Natural killer cell (primary cell): Measurements from ENCODE around the gene PSME2. TPM values are rescaled to one million over a fixed set of nuclear protein-coding genes. Genes with fewer than 3 reads are reported as not detected.

ENCODE experiments used
- ATAC-seq, 3 donors: fragments of 150-1000 bp in 2 of 3; fragments of 200-7000 bp in 1 of 3; cut with Tn5 transposase; 1 replicate in 1 of 3; 2 replicates in 2 of 3; pipeline ENCODE4 v1.10.0; 2021; ENCODE audit warnings: mild to moderate bottlenecking in 2 of 3, moderate library complexity in 2 of 3
- DNase-seq, 2 donors: peaks; one replicate each; pipeline versions ENCODE4 v3.0.0 to v3.0.0-alpha.2; 2013 to 2021; ENCODE audit warnings: mixed read lengths in 1 of 2
- H3K27ac ChIP-seq: one replicate; pipeline ENCODE4 v1.5.1; 2013; ENCODE audit warnings: mild to moderate bottlenecking, low read length
- H3K27me3 ChIP-seq: one replicate; pipeline ENCODE4 v1.6.1; 2013; ENCODE audit warnings: low read length; ENCODE audit not compliant: control insufficient read depth, insufficient read depth
- H3K36me3 ChIP-seq: one replicate; pipeline ENCODE4 v1.6.1; 2013; ENCODE audit warnings: low read length; ENCODE audit not compliant: control insufficient read depth, insufficient read depth
- H3K4me1 ChIP-seq: one replicate; pipeline ENCODE4 v1.6.1; 2013; ENCODE audit warnings: low read length; ENCODE audit not compliant: control insufficient read depth, insufficient read depth
- H3K4me3 ChIP-seq: one replicate; pipeline ENCODE4 v1.5.1; 2013; ENCODE audit warnings: low read length
- H3K9me3 ChIP-seq: one replicate; pipeline ENCODE4 v1.6.1; 2013; ENCODE audit warnings: low read length; ENCODE audit not compliant: control insufficient read depth, insufficient read depth
- H3K27ac Mint-ChIP-seq, 2 donors: one replicate each; pipeline ENCODE4 v1.8.0; 2022; ENCODE audit warnings: mild to moderate bottlenecking in 2 of 2, mixed read lengths in 2 of 2, moderate library complexity in 1 of 2
- H3K27me3 Mint-ChIP-seq, 2 donors: one replicate each; pipeline ENCODE4 v1.8.0; 2022; ENCODE audit warnings: low read depth in 2 of 2, mixed read lengths in 2 of 2
- H3K36me3 Mint-ChIP-seq: one replicate; pipeline ENCODE4 v1.8.0; 2022; ENCODE audit warnings: mixed read lengths
- H3K4me1 Mint-ChIP-seq, 2 donors: one replicate each; pipeline ENCODE4 v1.8.0; 2022; ENCODE audit warnings: mixed read lengths in 2 of 2
- H3K4me3 Mint-ChIP-seq: one replicate; pipeline ENCODE4 v1.8.0; 2022; ENCODE audit warnings: mild to moderate bottlenecking, moderate library complexity, mixed read lengths
- H3K9me3 Mint-ChIP-seq, 2 donors: one replicate each; pipeline ENCODE4 v1.8.0; 2022; ENCODE audit warnings: mixed read lengths in 2 of 2
- CTCF ChIP-seq: fragments of 200-600 bp; IDR thresholded peaks from one replicate; pipeline ENCODE4 v1.8.0; 2022; ENCODE audit warnings: antibody characterized with exemption
- WGBS: methylation state at CpG from one replicate; pipeline ENCODE4 v1.1.7; 2013; ENCODE audit warnings: missing lambda C conversion rate; ENCODE audit not compliant: insufficient coverage; 5-methylcytosine and 5-hydroxymethylcytosine counted together
- intact Hi-C: fragments of 100-400 bp; cut with micrococcal nuclease; formaldehyde crosslinking; loops from one replicate; pipeline ENCODE4 v1.14.2; 2022
- total RNA-seq, 4 donors: library from RNA; stranded (reverse); fragments of 120-200 nt in 1 of 4; gene quantifications; one replicate each; pipeline versions ENCODE4 v1.2.3 to v1.2.4, GENCODE V29; 2013 to 2022

PSME2 gene
- total RNA-seq, 3 donors from 2014 or later (not counting 1 experiment from before 2014, with no cell fraction given): 193 to 237 (median 234) TPM

- intact Hi-C loops: loop anchor here (2.0 kb wide), 1 partner anchor 14 kb away; no protein-coding TSS in a partner anchor
- Mint-ChIP-seq H3K4me1 (peaks cover 20 to 38% of the 10 kb centered on the region in 2 donors), H3K27me3 (no peaks in the 10 kb centered on the region), H3K36me3 (no peaks in the 10 kb centered on the region), H3K4me3 (peak overlapping the region; percentile 98), H3K9me3 (no peaks in the 10 kb centered on the region), H3K27ac (peak overlapping the region; percentile 89 to 96)
- 2% methylated on average over 14 of the region's 14 CpGs for WGBS
- H3K4me3 ChIP-seq: peak overlapping the region; percentile 78
- no peak for TF ChIP-seq CTCF
- peak in 1 of 2 donors; percentile 40 for DNase-seq
- H3K27me3 ChIP-seq: no peaks in the 10 kb centered on the region
- H3K36me3 ChIP-seq: peaks cover 7% of the 10 kb centered on the region
- no peaks in the 10 kb centered on the region for H3K9me3 ChIP-seq
- peak overlapping the region; percentile 90 for H3K27ac ChIP-seq
- peak in 1 of 3 donors; percentile 1 for ATAC-seq
- peaks cover 28% of the 10 kb centered on the region for H3K4me1 ChIP-seq
Observed at GRCh38 chr14:24094841-24095270, 51.6 kb downstream of the PSME2 start.

DNA sequence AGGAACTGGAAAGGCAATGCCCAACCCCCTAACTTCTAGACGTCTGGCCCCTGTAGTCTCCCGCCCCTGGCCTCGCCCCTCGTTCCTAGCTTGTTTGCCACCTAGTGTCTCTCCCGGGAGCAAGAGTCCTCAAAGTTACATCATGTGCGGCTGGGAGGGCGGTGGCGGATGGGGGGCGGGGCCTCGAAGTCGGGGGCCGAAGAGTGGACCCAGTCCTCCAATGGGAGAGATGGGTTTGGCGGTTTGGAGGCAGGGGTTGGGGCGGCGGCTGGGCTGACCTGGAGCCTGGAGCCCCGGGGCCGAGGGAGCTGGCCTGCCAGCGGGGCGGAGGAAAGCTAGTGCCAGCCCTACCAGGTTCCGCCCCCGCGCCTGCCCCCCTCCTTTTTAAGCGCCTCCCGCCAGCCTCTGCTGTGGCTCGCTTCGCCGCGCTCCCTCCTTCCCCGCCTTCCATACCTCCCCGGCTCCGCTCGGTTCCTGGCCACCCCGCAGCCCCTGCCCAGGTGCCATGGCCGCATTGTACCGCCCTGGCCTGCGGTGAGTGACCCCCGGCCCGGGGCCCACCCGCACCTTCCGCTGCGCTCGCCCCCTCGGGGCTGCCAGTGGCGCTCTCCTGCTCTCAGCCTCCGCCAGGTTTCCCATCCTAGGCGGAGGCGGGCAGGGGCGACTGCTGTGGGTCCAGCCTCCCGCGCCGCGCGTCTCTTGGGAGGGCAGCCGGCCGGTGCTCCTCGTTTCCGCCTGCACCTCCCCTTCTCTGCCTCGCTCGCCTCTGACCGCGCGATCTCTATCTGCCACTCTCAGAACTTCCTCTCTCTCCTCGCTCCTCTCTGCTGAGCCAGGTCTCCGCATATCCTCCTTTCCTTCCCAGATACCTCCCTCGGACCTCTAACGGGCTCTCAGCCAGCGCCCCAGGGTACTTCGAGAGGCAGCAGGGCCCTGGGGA lies 52.2 kb downstream of the PSME2 start, which contains the start of gene PCK2:
PCK2 (plus strand) TSS at position 411 of the 940 bp plus-strand sequence; CDS start at position 506, 95 bp downstream.
- WGBS: under 1% methylated on average over 68 of the region's 68 CpGs
- peak within 1 kb of the TSS; percentile 98 for H3K4me3 Mint-ChIP-seq
- H3K9me3 Mint-ChIP-seq: no peaks in the 10 kb centered on the region

More for the DNA sequence above, 52.2 kb downstream of the PSME2 start, which contains the start of gene PCK2:
- no peak for TF ChIP-seq CTCF
- intact Hi-C loops: loop anchor here (2.0 kb wide), 1 partner anchor 15 kb away; no protein-coding TSS in a partner anchor
- no peaks in the 10 kb centered on the region for H3K27me3 ChIP-seq
- ATAC-seq (peak; percentile 79 to 82 (median 79)), DNase-seq (peak; percentile 62 to 77)
- H3K9me3 ChIP-seq: no peaks in the 10 kb centered on the region
- peaks cover 20 to 38% of the 10 kb centered on the region in 2 donors for H3K4me1 Mint-ChIP-seq
- H3K27me3 Mint-ChIP-seq: no peaks in the 10 kb centered on the region
- peak within 1 kb of the TSS; percentile 89 to 96 for H3K27ac Mint-ChIP-seq
- peak within 1 kb of the TSS; percentile 78 for H3K4me3 ChIP-seq
- no peaks in the 10 kb centered on the region for H3K36me3 Mint-ChIP-seq
- H3K36me3 ChIP-seq: peaks cover 3% of the 10 kb centered on the region
- H3K27ac ChIP-seq: peak within 1 kb of the TSS; percentile 90
- peaks cover 28% of the 10 kb centered on the region for H3K4me1 ChIP-seq

Other genes starting within 250 kb of the PSME2 start
- 10 to 100 TPM in 1 of 3 donors, 1 to 10 TPM in 2; 7.5 to 10.1 (median 9.9) TPM for gene DHRS4, start 192.8 kb downstream of the PSME2 start, total RNA-seq
- 10 to 100 TPM in 1 of 3 donors, 1 to 10 TPM in 2; 8.6 to 12.4 (median 9.7) TPM for gene DHRS4L2, start 157.7 kb downstream of the PSME2 start, total RNA-seq
- gene CARMIL3, start 94.6 kb downstream of the PSME2 start, total RNA-seq: 10 to 100 TPM; 17.8 to 28.6 (median 18.6) TPM
- gene CPNE6, start 75.0 kb downstream of the PSME2 start, total RNA-seq: not detected
- 10 to 100 TPM in 2 of 3 donors, 1 to 10 TPM in 1; 9.8 to 13.8 (median 12.3) TPM for gene PCK2, start 52.3 kb downstream of the PSME2 start, total RNA-seq
- gene DCAF11, start 31.8 kb downstream of the PSME2 start, total RNA-seq: 10 to 100 TPM; 77.5 to 99.3 (median 96.3) TPM
- gene NRL, start 31.7 kb downstream of the PSME2 start, total RNA-seq: 1 to 10 TPM in 2 of 3 donors, under 1 TPM in 1; 0.78 to 3.3 (median 2.8) TPM
- gene FITM1, start 16.0 kb downstream of the PSME2 start, total RNA-seq: 1 to 10 TPM in 2 of 3 donors, under 1 TPM in 1; 0.80 to 2.8 (median 2.3) TPM
- gene PSME1, start 10.4 kb downstream of the PSME2 start, total RNA-seq: 100 to 1,000 TPM; 315 to 345 (median 318) TPM
- gene EMC9, start 5.0 kb downstream of the PSME2 start, total RNA-seq: 10 to 100 TPM in 2 of 3 donors, 1 to 10 TPM in 1; 9.3 to 12.3 (median 12.0) TPM
- 100 to 1,000 TPM in 2 of 3 donors, 10 to 100 TPM in 1; 96.9 to 134 (median 125) TPM for gene RNF31, start 888 bp upstream of the PSME2 start, total RNA-seq
- 100 to 1,000 TPM; 178 to 348 (median 319) TPM for gene IRF9, start 14.7 kb upstream of the PSME2 start, total RNA-seq
- 100 to 1,000 TPM in 2 of 3 donors, 10 to 100 TPM in 1; 77.7 to 138 (median 103) TPM for gene REC8, start 25.5 kb upstream of the PSME2 start, total RNA-seq
- gene IPO4, start 42.2 kb upstream of the PSME2 start, total RNA-seq: 10 to 100 TPM; 46.2 to 61.5 (median 51.9) TPM
- 10 to 100 TPM; 15.2 to 32.1 (median 28.7) TPM for gene TM9SF1, start 48.8 kb upstream of the PSME2 start, total RNA-seq
- 1 to 10 TPM; 1.3 to 2.9 (median 1.5) TPM for gene TSSK4, start 59.1 kb upstream of the PSME2 start, total RNA-seq
- 100 to 1,000 TPM; 105 to 118 (median 115) TPM for gene CHMP4A, start 66.9 kb upstream of the PSME2 start, total RNA-seq
- gene MDP1, start 69.5 kb upstream of the PSME2 start, total RNA-seq: 1 to 10 TPM; 4.0 to 6.1 (median 5.5) TPM
- 100 to 1,000 TPM in 1 of 3 donors, 10 to 100 TPM in 2; 93.6 to 109 (median 95.9) TPM for gene NEDD8, start 85.8 kb upstream of the PSME2 start, total RNA-seq
- gene GMPR2, start 86.3 kb upstream of the PSME2 start, total RNA-seq: 10 to 100 TPM; 46.5 to 63.3 (median 53.3) TPM
- gene TINF2, start 96.0 kb upstream of the PSME2 start, total RNA-seq: 100 to 1,000 TPM; 158 to 269 (median 176) TPM
- gene TGM1, start 116.6 kb upstream of the PSME2 start, total RNA-seq: 1 to 10 TPM; 1.7 to 4.9 (median 4.7) TPM
- gene RABGGTA, start 125.0 kb upstream of the PSME2 start, total RNA-seq: 10 to 100 TPM; 72.9 to 95.1 (median 88.5) TPM
- 10 to 100 TPM; 39.8 to 59.0 (median 43.3) TPM for gene DHRS1, start 153.2 kb upstream of the PSME2 start, total RNA-seq
- 10 to 100 TPM; 34.9 to 47.8 (median 39.2) TPM for gene NOP9, start 153.2 kb upstream of the PSME2 start, total RNA-seq
- gene CIDEB, start 161.4 kb upstream of the PSME2 start, total RNA-seq: 10 to 100 TPM; 40.0 to 59.6 (median 46.6) TPM
- 10 to 100 TPM; 27.6 to 40.5 (median 37.4) TPM for gene LTB4R2, start 163.5 kb upstream of the PSME2 start, total RNA-seq
- gene LTB4R, start 164.9 kb upstream of the PSME2 start, total RNA-seq: 10 to 100 TPM; 33.5 to 55.7 (median 49.7) TPM
- 10 to 100 TPM in 2 of 3 donors, 1 to 10 TPM in 1; 9.8 to 17.6 (median 11.3) TPM for gene ADCY4, start 188.5 kb upstream of the PSME2 start, total RNA-seq
- 10 to 100 TPM; 36.1 to 58.2 (median 45.5) TPM for gene RIPK3, start 193.4 kb upstream of the PSME2 start, total RNA-seq
- gene NFATC4, start 221.6 kb upstream of the PSME2 start, total RNA-seq: not detected